ENCODE measurements around the gene PAX6. TPM values are rescaled to one million over a fixed set of nuclear protein-coding genes. Genes with fewer than 3 reads are reported as not detected.

The PAX6 gene
- polyA plus RNA-seq, 1 experiment: not detected

DNA sequence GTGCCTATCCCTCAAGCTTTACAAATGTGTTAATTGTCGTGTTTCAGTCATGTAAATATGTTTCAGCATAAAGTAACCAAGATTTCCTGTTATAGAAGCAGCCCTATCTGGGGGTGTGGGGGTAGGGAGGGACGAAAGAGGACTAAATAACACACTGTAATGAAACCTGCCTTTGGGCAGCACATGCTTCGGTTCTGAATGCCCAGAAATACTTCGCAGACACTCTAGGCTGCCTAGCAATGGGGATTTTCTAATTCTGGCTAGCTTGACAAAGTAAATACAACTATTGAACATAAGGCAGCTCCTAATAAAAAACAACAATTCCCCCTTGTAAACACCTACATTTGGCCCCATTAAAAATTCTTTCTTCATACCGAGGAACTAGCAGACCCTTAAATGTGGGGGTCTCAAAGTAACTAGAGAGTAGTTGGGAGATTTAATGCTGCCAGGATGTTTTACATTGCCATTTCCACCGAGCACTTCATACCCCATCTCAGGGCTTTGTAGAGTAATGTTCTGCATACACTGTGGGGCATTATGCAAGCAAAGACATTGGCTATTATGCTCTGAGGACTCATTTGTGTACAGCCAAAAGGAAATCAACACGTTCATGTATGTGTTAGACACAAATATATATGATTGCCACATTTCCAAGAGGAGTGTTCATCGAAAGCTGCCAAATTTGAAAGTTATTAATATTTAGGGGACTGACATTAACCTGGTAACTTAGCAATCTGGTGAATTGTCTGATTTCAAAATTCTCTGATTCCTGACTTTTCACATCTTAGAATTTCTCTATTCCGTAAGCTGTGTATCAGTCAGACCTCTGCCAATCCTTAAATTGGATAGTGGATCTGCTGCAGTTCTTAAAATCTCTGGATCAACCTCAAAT lies 42.1 kb downstream of the PAX6 start:
- DNase-seq (ENCODE audit: low read depth): no peak
- Histone ChIP-seq H3K27me3 (ENCODE audit: control insufficient read depth, insufficient read depth, low read length) (no peaks in the 10 kb centered on the region), H3K36me3 (ENCODE audit: control insufficient read depth, insufficient read depth, low read length) (no peaks in the 10 kb centered on the region), H3K4me3 (ENCODE audit: low read depth, low read length) (no peak overlapping the region)
- ChIA-PET POLR2A (no interaction called here), CTCF (interaction anchor here (0.7 kb wide), 1 partner anchor 570 kb away, joined by 3 read pairs; no protein-coding TSS in a partner anchor)
- no peak for TF ChIP-seq CTCF (IDR thresholded peaks at IDR 0.05; ENCODE audit: insufficient read depth, low read depth, low read length)

GRCh38 chr11:31767685-31768084 lies 43.4 kb downstream of the PAX6 start:
- no peaks in the 10 kb centered on the region for H3K27me3 ChIP-seq (ENCODE audit: control insufficient read depth, insufficient read depth, low read length)
- POLR2A ChIA-PET: no interaction called here
- no peak overlapping the region for H3K4me3 ChIP-seq (ENCODE audit: low read depth, low read length)
- no peak for DNase-seq (ENCODE audit: low read depth)
- H3K36me3 ChIP-seq (ENCODE audit: control insufficient read depth, insufficient read depth, low read length): no peaks in the 10 kb centered on the region
- no peak for TF ChIP-seq CTCF (IDR thresholded peaks at IDR 0.05; ENCODE audit: insufficient read depth, low read depth, low read length)
- CTCF ChIA-PET: no interaction called here

GRCh38 chr11:31767066-31767465 lies 44.1 kb downstream of the PAX6 start:
- TF ChIP-seq CTCF (IDR thresholded peaks at IDR 0.05; ENCODE audit: insufficient read depth, low read depth, low read length): no peak
- Histone ChIP-seq H3K4me3 (ENCODE audit: low read depth, low read length) (no peak overlapping the region), H3K36me3 (ENCODE audit: control insufficient read depth, insufficient read depth, low read length) (no peaks in the 10 kb centered on the region), H3K27me3 (ENCODE audit: control insufficient read depth, insufficient read depth, low read length) (no peaks in the 10 kb centered on the region)
- ChIA-PET POLR2A (no interaction called here), CTCF (no interaction called here)
- DNase-seq (ENCODE audit: low read depth): no peak

DNA sequence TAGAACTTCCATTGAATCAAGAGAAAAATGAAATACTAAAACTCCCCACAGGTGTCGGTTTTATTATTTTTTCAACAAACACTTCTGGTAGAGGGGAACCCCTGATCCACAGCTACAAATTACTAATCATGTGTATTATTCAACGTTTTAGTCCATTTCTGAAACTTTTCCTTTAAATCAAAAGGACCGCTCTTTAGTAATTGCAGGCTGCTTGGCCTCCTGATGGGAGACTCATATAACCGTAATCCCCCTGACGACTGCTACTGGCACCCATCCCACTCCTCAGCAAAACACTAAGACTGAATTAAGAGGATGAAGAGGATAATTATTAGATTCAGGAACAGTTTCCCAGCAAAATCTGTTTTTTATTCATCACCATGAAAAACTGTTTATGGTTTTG lies 46.4 kb downstream of the PAX6 start:
- no peak overlapping the region for H3K4me3 ChIP-seq (ENCODE audit: low read depth, low read length)
- no peak for DNase-seq (ENCODE audit: low read depth)
- no peaks in the 10 kb centered on the region for H3K27me3 ChIP-seq (ENCODE audit: control insufficient read depth, insufficient read depth, low read length)
- POLR2A ChIA-PET: no interaction called here
- H3K36me3 ChIP-seq (ENCODE audit: control insufficient read depth, insufficient read depth, low read length): no peaks in the 10 kb centered on the region
- no peak for TF ChIP-seq CTCF (IDR thresholded peaks at IDR 0.05; ENCODE audit: insufficient read depth, low read depth, low read length)
- CTCF ChIA-PET: no interaction called here

GRCh38 chr11:31764261-31764660 lies 46.9 kb downstream of the PAX6 start:
- Histone ChIP-seq H3K27me3 (ENCODE audit: control insufficient read depth, insufficient read depth, low read length) (no peaks in the 10 kb centered on the region), H3K4me3 (ENCODE audit: low read depth, low read length) (no peak overlapping the region), H3K36me3 (ENCODE audit: control insufficient read depth, insufficient read depth, low read length) (no peaks in the 10 kb centered on the region)
- ChIA-PET CTCF (interaction anchor here (0.6 kb wide), 1 partner anchor 42 kb away, joined by 3 read pairs; no protein-coding TSS in a partner anchor), POLR2A (no interaction called here)
- no peak for TF ChIP-seq CTCF (IDR thresholded peaks at IDR 0.05; ENCODE audit: insufficient read depth, low read depth, low read length)
- DNase-seq (ENCODE audit: low read depth): no peak

All from BJ (cell line).